ENCODE data around the gene ELN. TPM values are rescaled to one million over a fixed set of nuclear protein-coding genes. Genes with fewer than 3 reads are reported as not detected.
"Not testable (repeated sequence)": the region's sequence is repeated elsewhere in the genome, so short reads cannot be mapped to it uniquely, and the experiment has no call there.

The ELN gene
- total RNA-seq, 1 donor from 2014 or later: 62.8 TPM

- ATAC-seq (peak; percentile 67), DNase-seq (ENCODE audit: low spot score) (no peak)
- intact Hi-C loops (cut with DNase I): no loop called here
These were observed 5.7 kb downstream of the ELN start for GRCh38 chr7:74033372-74034311.

- peak; percentile 27 for ATAC-seq
- no peak for DNase-seq (ENCODE audit: low spot score)
- intact Hi-C loops (cut with DNase I): no loop called here
These were observed 9.6 kb downstream of the ELN start for GRCh38 chr7:74037609-74038008.

GRCh38 chr7:74038194-74038961 lies 10.4 kb downstream of the ELN start:
- intact Hi-C loops (cut with DNase I): no loop called here
- DNase-seq (ENCODE audit: low spot score): no peak
- peak; percentile 74 for ATAC-seq

GRCh38 chr7:74039337-74039736 lies 11.4 kb downstream of the ELN start:
- no peak for DNase-seq (ENCODE audit: low spot score)
- intact Hi-C loops (cut with DNase I): no loop called here
- peak; percentile 2 for ATAC-seq

- intact Hi-C loops (cut with DNase I): no loop called here
- DNase-seq (ENCODE audit: low spot score) (no peak), ATAC-seq (no peak)
These were observed 12.3 kb downstream of the ELN start for GRCh38 chr7:74040101-74040790.

GRCh38 chr7:74040791-74041520 lies 13.0 kb downstream of the ELN start:
- no peak for DNase-seq (ENCODE audit: low spot score)
- intact Hi-C loops (cut with DNase I): no loop called here
- no peak for ATAC-seq

- ATAC-seq: peak; percentile 27
- intact Hi-C loops (cut with DNase I): no loop called here
- DNase-seq (ENCODE audit: low spot score): no peak
These were observed 15.0 kb downstream of the ELN start for GRCh38 chr7:74042746-74043522.

GRCh38 chr7:74043523-74043951 lies 15.6 kb downstream of the ELN start:
- intact Hi-C loops (cut with DNase I): no loop called here
- DNase-seq (ENCODE audit: low spot score) (no peak), ATAC-seq (peak; percentile 74)

- intact Hi-C loops (cut with DNase I): no loop called here
- ATAC-seq (no peak), DNase-seq (ENCODE audit: low spot score) (no peak)
These were observed 16.7 kb downstream of the ELN start for GRCh38 chr7:74044366-74045350.

GRCh38 chr7:74046581-74046980 lies 18.6 kb downstream of the ELN start:
- ATAC-seq; DNase-seq (ENCODE audit: low spot score); intact Hi-C loops (cut with DNase I): not testable (repeated sequence)

- ATAC-seq (no peak), DNase-seq (ENCODE audit: low spot score) (no peak)
- intact Hi-C loops (cut with DNase I): no loop called here
These were observed 19.9 kb downstream of the ELN start for GRCh38 chr7:74047804-74048380.

GRCh38 chr7:74048999-74049599 lies 21.1 kb downstream of the ELN start:
- intact Hi-C loops (cut with DNase I): no loop called here
- ATAC-seq: no peak
- DNase-seq (ENCODE audit: low spot score): no peak

- intact Hi-C loops (cut with DNase I): no loop called here
- DNase-seq (ENCODE audit: low spot score) (no peak), ATAC-seq (no peak)
These were observed 22.2 kb downstream of the ELN start for GRCh38 chr7:74049997-74050798.

- ATAC-seq: peak; percentile 62
- DNase-seq (ENCODE audit: low spot score): no peak
- intact Hi-C loops (cut with DNase I): no loop called here
These were observed 23.2 kb downstream of the ELN start for GRCh38 chr7:74051193-74051592.

- no peak for DNase-seq (ENCODE audit: low spot score)
- ATAC-seq: peak; percentile 22
- intact Hi-C loops (cut with DNase I): no loop called here
These were observed 23.8 kb downstream of the ELN start for GRCh38 chr7:74051629-74052410.

All from sciatic nerve (tissue), 2 donors.